Mesodermal cell (in vitro differentiated cells): ENCODE results near the gene HHATL.

Experiments used
- H3K27ac ChIP-seq: 2 replicates; pipeline ENCODE4 v1.7.0; 2013; ENCODE audit warnings: mild to moderate bottlenecking, low read depth, low read length, moderate library complexity; ENCODE audit not compliant: severe bottlenecking
- H3K36me3 ChIP-seq: 2 replicates; pipeline ENCODE4 v1.7.1; 2013; ENCODE audit warnings: mild to moderate bottlenecking, low read length, moderate library complexity; ENCODE audit not compliant: control insufficient read depth, insufficient read depth
- H3K4me1 ChIP-seq: one replicate; pipeline ENCODE4 v1.7.1; 2013; ENCODE audit warnings: mild to moderate bottlenecking, low read length; ENCODE audit not compliant: insufficient read depth, control insufficient read depth, poor library complexity, severe bottlenecking
- H3K4me3 ChIP-seq: 2 replicates; pipeline ENCODE4 v1.7.0; 2013; ENCODE audit warnings: low read length, control low read depth, mild to moderate bottlenecking; ENCODE audit not compliant: insufficient read depth, poor library complexity, severe bottlenecking; ENCODE audit errors: extremely low read depth
- H3K9me3 ChIP-seq: 2 replicates; pipeline ENCODE4 v1.7.1; 2013; ENCODE audit warnings: mild to moderate bottlenecking, low read length, moderate library complexity; ENCODE audit not compliant: control insufficient read depth
- WGBS, 2 experiments: methylation state at CpG; one replicate each; pipeline ENCODE4 v1.1.5; 2013; ENCODE audit warnings: missing lambda C conversion rate in 2 of 2; ENCODE audit not compliant: insufficient coverage in 2 of 2; 5-methylcytosine and 5-hydroxymethylcytosine counted together

HHATL gene

DNA sequence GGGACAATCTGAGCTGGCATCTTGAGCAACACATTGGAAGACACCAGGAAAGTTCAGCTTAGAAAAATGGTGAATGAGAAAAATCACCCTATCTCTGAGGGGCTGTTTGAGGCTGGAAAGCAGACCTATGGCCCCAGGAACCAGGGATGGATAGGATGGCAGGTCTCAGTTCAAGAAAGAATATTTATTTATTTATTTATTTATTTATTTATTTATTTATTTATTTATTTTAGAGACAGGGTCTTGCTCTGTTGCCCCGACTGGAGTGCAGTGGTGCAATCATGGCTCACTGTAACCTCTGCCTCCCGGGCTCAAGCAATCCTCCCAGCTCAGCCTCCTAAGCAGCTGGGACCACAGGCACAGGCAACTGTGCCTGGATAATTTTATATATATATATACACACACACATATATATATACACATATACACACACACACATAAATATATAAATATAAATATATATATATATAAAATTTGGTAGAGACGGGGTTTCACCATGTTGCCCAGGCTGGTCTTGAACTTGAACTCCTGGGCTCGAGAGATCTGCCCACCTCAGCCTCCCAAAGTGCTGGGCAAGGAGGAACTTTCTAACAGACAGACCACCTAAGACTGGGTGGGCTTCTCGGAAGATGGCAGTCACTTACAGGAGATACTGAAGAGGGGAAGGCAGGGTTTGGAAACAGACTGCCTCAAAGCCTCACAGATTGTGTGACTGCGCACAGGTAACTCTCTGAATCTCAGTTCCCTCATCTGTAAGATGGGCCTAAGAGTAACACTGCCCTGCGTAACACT, 40.8 kb upstream of the HHATL start:
- no peaks in the 10 kb centered on the region for H3K36me3 ChIP-seq
- WGBS, 2 experiments = 93 to 100% methylated on average over 1 to 3 of the region's 7 CpGs
- H3K9me3 ChIP-seq = no peaks in the 10 kb centered on the region
- no peaks in the 10 kb centered on the region for H3K4me1 ChIP-seq
- no peak overlapping the region for H3K27ac ChIP-seq
- H3K4me3 ChIP-seq = no peak overlapping the region

- Histone ChIP-seq H3K27ac (no peak overlapping the region), H3K4me1 (no peaks in the 10 kb centered on the region), H3K9me3 (no peaks in the 10 kb centered on the region), H3K4me3 (no peak overlapping the region), H3K36me3 (no peaks in the 10 kb centered on the region)
- WGBS, 2 experiments = 97% methylated on average over 7 to 9 of the region's 9 CpGs
Observed at GRCh38 chr3:42742688-42743087, 40.1 kb upstream of the HHATL start.

GRCh38 chr3:42742259-42742658, 39.7 kb upstream of the HHATL start:
- H3K36me3 ChIP-seq = no peaks in the 10 kb centered on the region
- no peaks in the 10 kb centered on the region for H3K4me1 ChIP-seq
- H3K4me3 ChIP-seq = no peak overlapping the region
- no peaks in the 10 kb centered on the region for H3K9me3 ChIP-seq
- H3K27ac ChIP-seq = no peak overlapping the region
- WGBS, 2 experiments = 94 to 96% methylated on average over 4 of the region's 4 CpGs

- H3K27ac ChIP-seq = no peak overlapping the region
- H3K36me3 ChIP-seq = no peaks in the 10 kb centered on the region
- no peaks in the 10 kb centered on the region for H3K9me3 ChIP-seq
- WGBS, 2 experiments = 76 to 89% methylated on average over 3 of the region's 3 CpGs
- H3K4me1 ChIP-seq = no peaks in the 10 kb centered on the region
- H3K4me3 ChIP-seq = no peak overlapping the region
Observed at GRCh38 chr3:42741796-42742195, 39.2 kb upstream of the HHATL start.

DNA sequence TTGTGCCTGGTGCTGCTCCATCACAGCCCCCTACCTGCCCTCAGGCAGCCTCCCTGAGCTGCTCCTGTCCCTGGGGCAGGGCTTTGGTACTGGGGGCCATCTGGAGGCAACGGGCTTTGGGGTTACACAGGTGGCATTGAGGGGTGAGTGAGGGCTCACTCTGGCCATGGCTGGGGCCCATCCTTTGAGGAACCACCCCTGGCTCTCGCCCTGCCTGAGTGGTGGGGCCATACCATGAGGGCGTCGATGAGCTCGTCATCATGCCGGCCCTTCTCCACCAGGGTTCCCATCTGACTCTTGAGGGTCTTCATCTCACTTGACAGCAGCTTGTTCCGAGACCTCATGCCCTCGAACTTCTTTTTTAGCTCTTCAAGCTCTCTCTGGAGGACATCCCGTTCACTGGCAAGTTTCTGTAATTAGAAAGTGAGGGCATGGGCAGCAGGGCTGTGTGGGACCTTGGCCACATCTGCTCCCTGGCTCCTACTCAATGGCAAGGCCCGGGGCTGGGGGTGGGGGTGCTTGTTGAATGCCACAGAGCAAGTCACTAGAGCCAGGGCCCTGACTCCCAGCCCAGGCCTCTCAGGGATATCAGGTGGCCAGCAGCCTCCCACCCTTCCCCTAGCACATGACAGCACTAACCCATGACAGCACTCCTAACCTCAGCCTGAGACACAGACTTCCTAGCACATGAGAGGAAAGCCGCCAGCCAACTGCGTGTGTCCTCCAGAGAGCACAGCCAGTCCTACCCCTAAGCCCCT, 37.0 kb upstream of the HHATL start:
- no peaks in the 10 kb centered on the region for H3K36me3 ChIP-seq
- no peaks in the 10 kb centered on the region for H3K9me3 ChIP-seq
- no peaks in the 10 kb centered on the region for H3K4me1 ChIP-seq
- H3K4me3 ChIP-seq = no peak overlapping the region
- 85 to 96% methylated on average over 6 to 9 of the region's 12 CpGs for WGBS, 2 experiments
- no peak overlapping the region for H3K27ac ChIP-seq

DNA sequence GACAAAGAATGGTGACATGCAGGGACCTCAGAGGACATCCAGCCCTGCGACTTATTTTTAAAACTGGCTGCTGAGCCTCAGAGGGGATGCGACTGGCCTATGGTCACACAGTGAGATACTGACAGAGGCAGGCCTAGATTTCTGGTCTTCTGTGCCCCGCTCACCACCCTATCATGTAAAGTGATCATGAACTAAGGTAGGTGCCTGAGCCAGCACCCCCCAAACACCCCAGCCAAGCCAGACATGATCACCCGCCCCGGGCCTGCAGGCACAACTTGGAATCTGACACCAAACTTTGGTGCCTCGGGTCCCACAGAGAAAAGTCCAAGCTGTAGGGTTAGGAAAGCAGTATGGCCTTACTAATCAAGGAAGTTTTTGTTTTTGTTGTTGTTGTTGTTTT, 33.9 kb upstream of the HHATL start:
- Histone ChIP-seq H3K36me3 (no peaks in the 10 kb centered on the region), H3K9me3 (no peaks in the 10 kb centered on the region), H3K4me3 (no peak overlapping the region), H3K27ac (no peak overlapping the region), H3K4me1 (peaks cover 6% of the 10 kb centered on the region)
- WGBS, 2 experiments = 78 to 79% methylated on average over 3 to 4 of the region's 6 CpGs

DNA sequence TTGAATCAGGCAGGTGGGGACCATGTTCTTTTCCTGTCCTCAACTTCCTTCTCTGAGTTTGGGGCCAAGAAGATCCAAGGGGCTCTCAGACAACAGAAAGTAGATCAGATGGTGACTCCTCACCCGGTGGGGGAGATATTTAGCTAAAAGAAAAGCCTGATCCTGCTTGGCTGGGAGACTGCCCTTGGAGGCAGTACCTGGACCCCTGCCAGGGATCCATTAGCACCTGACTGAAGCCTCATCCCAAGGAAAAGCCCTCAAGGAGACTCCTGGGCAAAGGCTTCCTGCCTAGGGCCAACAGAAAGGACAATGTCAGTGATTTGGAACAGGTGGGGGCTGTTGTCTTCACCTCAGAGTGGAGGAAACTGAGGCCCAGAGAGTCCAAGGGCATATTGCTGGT, 33.5 kb upstream of the HHATL start:
- Histone ChIP-seq H3K27ac (no peak overlapping the region), H3K4me1 (peaks cover 6% of the 10 kb centered on the region), H3K9me3 (no peaks in the 10 kb centered on the region), H3K4me3 (no peak overlapping the region), H3K36me3 (no peaks in the 10 kb centered on the region)
- 14 to 33% methylated on average over 1 of the region's 1 CpG for WGBS, 2 experiments

- 94% methylated on average over 7 to 11 of the region's 12 CpGs for WGBS, 2 experiments
- peaks cover 6% of the 10 kb centered on the region for H3K4me1 ChIP-seq
- H3K9me3 ChIP-seq = no peaks in the 10 kb centered on the region
- H3K27ac ChIP-seq = no peak overlapping the region
- H3K4me3 ChIP-seq = no peak overlapping the region
- H3K36me3 ChIP-seq = no peaks in the 10 kb centered on the region
Observed at GRCh38 chr3:42735615-42736014, 33.0 kb upstream of the HHATL start.

DNA sequence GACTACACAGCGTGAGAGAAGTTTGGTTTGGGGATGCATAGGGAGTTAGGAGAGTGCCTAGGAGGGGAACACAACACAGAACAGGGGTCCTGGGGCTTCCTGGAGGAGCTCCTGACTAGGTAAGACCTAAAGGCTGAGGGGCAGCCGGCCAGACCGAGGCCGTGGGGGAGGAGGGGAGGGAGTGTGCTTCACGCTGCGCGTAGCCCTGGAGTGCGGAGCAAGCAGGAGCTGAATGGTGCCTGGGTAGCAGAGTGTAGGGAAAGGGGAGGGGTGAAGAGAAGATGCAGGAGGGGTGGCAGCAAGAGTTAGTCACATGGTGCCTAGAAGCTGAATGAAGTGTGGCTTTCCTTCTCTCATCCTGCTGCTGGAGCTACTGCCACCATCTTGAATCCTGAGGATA, 32.4 kb upstream of the HHATL start:
- H3K9me3 ChIP-seq = no peaks in the 10 kb centered on the region
- peaks cover 6% of the 10 kb centered on the region for H3K4me1 ChIP-seq
- 68 to 73% methylated on average over 8 of the region's 8 CpGs for WGBS, 2 experiments
- no peak overlapping the region for H3K27ac ChIP-seq
- no peak overlapping the region for H3K4me3 ChIP-seq
- H3K36me3 ChIP-seq = no peaks in the 10 kb centered on the region

DNA sequence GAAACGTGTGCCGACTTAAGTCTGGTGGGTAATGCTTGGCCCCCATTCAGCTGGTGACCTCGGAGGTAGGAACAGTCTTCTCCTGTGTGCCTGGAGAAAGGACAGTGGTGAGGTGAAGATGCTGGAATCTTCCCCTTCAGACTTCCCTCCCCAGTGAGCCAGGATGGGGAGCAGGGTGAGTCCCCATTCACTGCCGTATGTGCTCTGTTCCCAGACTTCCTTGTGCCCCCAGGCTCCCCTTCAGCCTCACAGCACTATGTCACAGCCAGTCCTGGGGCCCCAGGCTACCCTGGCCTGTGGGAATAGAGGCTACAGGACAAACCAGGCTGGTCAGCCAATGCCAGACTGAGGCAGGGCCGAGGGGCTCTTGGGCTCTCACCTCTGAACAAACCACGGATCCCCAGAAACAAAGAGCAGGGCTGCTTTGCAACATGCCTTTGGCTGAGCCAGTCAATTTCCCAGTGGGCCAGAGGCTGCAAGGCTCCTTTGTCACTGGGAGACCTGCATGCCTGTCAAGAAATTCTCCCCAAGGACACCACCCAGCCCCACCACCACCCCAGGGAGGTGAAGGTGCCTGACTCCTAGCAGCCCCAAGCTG, 31.8 kb upstream of the HHATL start:
- no peaks in the 10 kb centered on the region for H3K9me3 ChIP-seq
- WGBS, 2 experiments = 79 to 85% methylated on average over 3 to 5 of the region's 6 CpGs
- H3K27ac ChIP-seq = no peak overlapping the region

More for the DNA sequence above, 31.8 kb upstream of the HHATL start:
- Histone ChIP-seq H3K4me3 (no peak overlapping the region), H3K4me1 (peaks cover 6% of the 10 kb centered on the region), H3K36me3 (no peaks in the 10 kb centered on the region)
